ENCODE measurements around the gene SLC22A12. TPM values are rescaled to one million over a fixed set of nuclear protein-coding genes. Genes with fewer than 3 reads are reported as not detected.

The SLC22A12 gene
- polyA plus RNA-seq (2013) = not detected in 2 replicates

GRCh38 chr11:64590763-64591221 is at the start of gene SLC22A12:
SLC22A12 (plus strand) TSS chr11:64591220; CDS start chr11:64591557, 337 bp downstream.
- Histone ChIP-seq H4K12ac (ENCODE audit: low read depth, low read length) (no peak within 1 kb of the TSS), H2BK5ac (ENCODE audit: low read depth, low read length, poor library complexity) (no peak within 1 kb of the TSS), H2BK12ac (ENCODE audit: low read length) (no peak within 1 kb of the TSS), H2AK5ac (ENCODE audit: low read length) (no peak within 1 kb of the TSS), H3K4me2 (ENCODE audit: low read length) (no peak within 1 kb of the TSS), H3K9me3 (ENCODE audit: insufficient read depth, low read depth, low read length) (peaks cover 17% of the 10 kb centered on the region), H3K27ac (ENCODE audit: low read depth, low read length) (no peak within 1 kb of the TSS), H3K18ac (ENCODE audit: low read length) (no peak within 1 kb of the TSS), H2BK120ac (ENCODE audit: insufficient read depth, low read length, poor library complexity) (no peak within 1 kb of the TSS), H4K91ac (ENCODE audit: low read depth, low read length) (no peak within 1 kb of the TSS), H3K36me3 (ENCODE audit: control insufficient read depth in 1 of 2, insufficient read depth in 2 of 2, low read length in 2 of 2) (no peaks in the 10 kb centered on the region), H3K4ac (ENCODE audit: low read depth, low read length) (no peak within 1 kb of the TSS), H2AFZ (ENCODE audit: insufficient read depth, low read length, poor library complexity) (no peak within 1 kb of the TSS), H3K27me3 (ENCODE audit: insufficient read depth, low read length) (no peaks in the 10 kb centered on the region), H4K8ac (ENCODE audit: low read depth, low read length) (no peak within 1 kb of the TSS), H3K14ac (ENCODE audit: low read length) (no peak within 1 kb of the TSS), H3K79me2 (ENCODE audit: control insufficient read depth, insufficient read depth, low read length, poor library complexity) (no peaks in the 10 kb centered on the region), H3K79me1 (ENCODE audit: low read length) (no peaks in the 10 kb centered on the region), H3K9ac (ENCODE audit: low read length) (no peak within 1 kb of the TSS), H3K4me1 (ENCODE audit: control insufficient read depth in 1 of 2, insufficient read depth in 2 of 2, low read length in 2 of 2) (no peaks in the 10 kb centered on the region), H3K23ac (ENCODE audit: low read length) (no peak within 1 kb of the TSS), H3K4me3 (ENCODE audit: low read depth, low read length) (no peak within 1 kb of the TSS)
- no peak for DNase-seq
- no CpG with 5 or more reads among the region's 14 CpGs for WGBS (ENCODE audit: extremely low coverage, insufficient coverage, insufficient read length)

GRCh38 chr11:64542172-64543125 is 48.6 kb upstream of the SLC22A12 start:
- Histone ChIP-seq H2BK5ac (ENCODE audit: low read depth, low read length, poor library complexity) (no peak overlapping the region), H3K4me1 (ENCODE audit: control insufficient read depth in 1 of 2, insufficient read depth in 2 of 2, low read length in 2 of 2) (no peaks in the 10 kb centered on the region), H3K4me2 (ENCODE audit: low read length) (no peak overlapping the region), H3K27me3 (ENCODE audit: insufficient read depth, low read length) (no peaks in the 10 kb centered on the region), H3K9me3 (ENCODE audit: insufficient read depth, low read depth, low read length) (peaks cover 7% of the 10 kb centered on the region), H2AFZ (ENCODE audit: insufficient read depth, low read length, poor library complexity) (no peak overlapping the region), H3K36me3 (ENCODE audit: control insufficient read depth in 1 of 2, insufficient read depth in 2 of 2, low read length in 2 of 2) (no peaks in the 10 kb centered on the region), H3K23ac (ENCODE audit: low read length) (no peak overlapping the region), H3K4me3 (ENCODE audit: low read depth, low read length) (no peak overlapping the region), H3K14ac (ENCODE audit: low read length) (no peak overlapping the region), H3K79me1 (ENCODE audit: low read length) (peaks cover 12% of the 10 kb centered on the region), H2BK12ac (ENCODE audit: low read length) (no peak overlapping the region), H2AK5ac (ENCODE audit: low read length) (no peak overlapping the region), H4K12ac (ENCODE audit: low read depth, low read length) (no peak overlapping the region), H3K4ac (ENCODE audit: low read depth, low read length) (no peak overlapping the region), H2BK120ac (ENCODE audit: insufficient read depth, low read length, poor library complexity) (peak overlapping the region; percentile 41), H3K27ac (ENCODE audit: low read depth, low read length) (peak overlapping the region; percentile 43), H4K91ac (ENCODE audit: low read depth, low read length) (peak overlapping the region; percentile 63), H3K9ac (ENCODE audit: low read length) (no peak overlapping the region), H4K8ac (ENCODE audit: low read depth, low read length) (no peak overlapping the region), H3K18ac (ENCODE audit: low read length) (no peak overlapping the region), H3K79me2 (ENCODE audit: control insufficient read depth, insufficient read depth, low read length, poor library complexity) (no peaks in the 10 kb centered on the region)
- DNase-seq = peak; percentile 92 to 95
- no CpG with 5 or more reads among the region's 35 CpGs for WGBS (ENCODE audit: extremely low coverage, insufficient coverage, insufficient read length)

GRCh38 chr11:64543818-64544217 is 47.2 kb upstream of the SLC22A12 start:
- H2AK5ac ChIP-seq (ENCODE audit: low read length) = no peak overlapping the region
- no peak overlapping the region for H2BK12ac ChIP-seq (ENCODE audit: low read length)
- H3K27me3 ChIP-seq (ENCODE audit: insufficient read depth, low read length) = no peaks in the 10 kb centered on the region
- no peak overlapping the region for H4K12ac ChIP-seq (ENCODE audit: low read depth, low read length)
- no peak overlapping the region for H3K9ac ChIP-seq (ENCODE audit: low read length)
- no peaks in the 10 kb centered on the region for H3K36me3 ChIP-seq (ENCODE audit: control insufficient read depth in 1 of 2, insufficient read depth in 2 of 2, low read length in 2 of 2)
- H3K9me3 ChIP-seq (ENCODE audit: insufficient read depth, low read depth, low read length) = peaks cover 7% of the 10 kb centered on the region
- H2BK120ac ChIP-seq (ENCODE audit: insufficient read depth, low read length, poor library complexity) = no peak overlapping the region
- H3K4me3 ChIP-seq (ENCODE audit: low read depth, low read length) = no peak overlapping the region
- no peak overlapping the region for H3K4me2 ChIP-seq (ENCODE audit: low read length)
- H3K27ac ChIP-seq (ENCODE audit: low read depth, low read length) = no peak overlapping the region
- no peaks in the 10 kb centered on the region for H3K4me1 ChIP-seq (ENCODE audit: control insufficient read depth in 1 of 2, insufficient read depth in 2 of 2, low read length in 2 of 2)
- H2BK5ac ChIP-seq (ENCODE audit: low read depth, low read length, poor library complexity) = no peak overlapping the region
- H3K4ac ChIP-seq (ENCODE audit: low read depth, low read length) = no peak overlapping the region
- H3K23ac ChIP-seq (ENCODE audit: low read length) = no peak overlapping the region
- DNase-seq = no peak
- H3K14ac ChIP-seq (ENCODE audit: low read length) = no peak overlapping the region
- H3K79me1 ChIP-seq (ENCODE audit: low read length) = peaks cover 12% of the 10 kb centered on the region
- no peaks in the 10 kb centered on the region for H3K79me2 ChIP-seq (ENCODE audit: control insufficient read depth, insufficient read depth, low read length, poor library complexity)
- H3K18ac ChIP-seq (ENCODE audit: low read length) = no peak overlapping the region
- no peak overlapping the region for H2AFZ ChIP-seq (ENCODE audit: insufficient read depth, low read length, poor library complexity)
- H4K8ac ChIP-seq (ENCODE audit: low read depth, low read length) = no peak overlapping the region
- H4K91ac ChIP-seq (ENCODE audit: low read depth, low read length) = no peak overlapping the region

GRCh38 chr11:64544616-64545296 is 46.3 kb upstream of the SLC22A12 start:
- Histone ChIP-seq H3K27ac (ENCODE audit: low read depth, low read length) (no peak overlapping the region), H4K8ac (ENCODE audit: low read depth, low read length) (no peak overlapping the region), H3K9ac (ENCODE audit: low read length) (no peak overlapping the region), H3K9me3 (ENCODE audit: insufficient read depth, low read depth, low read length) (peaks cover 7% of the 10 kb centered on the region), H3K36me3 (ENCODE audit: control insufficient read depth in 1 of 2, insufficient read depth in 2 of 2, low read length in 2 of 2) (no peaks in the 10 kb centered on the region), H3K4me3 (ENCODE audit: low read depth, low read length) (no peak overlapping the region), H2BK5ac (ENCODE audit: low read depth, low read length, poor library complexity) (no peak overlapping the region), H3K23ac (ENCODE audit: low read length) (no peak overlapping the region), H3K4ac (ENCODE audit: low read depth, low read length) (no peak overlapping the region), H3K14ac (ENCODE audit: low read length) (no peak overlapping the region), H3K18ac (ENCODE audit: low read length) (no peak overlapping the region), H3K79me1 (ENCODE audit: low read length) (peaks cover 10% of the 10 kb centered on the region), H2BK120ac (ENCODE audit: insufficient read depth, low read length, poor library complexity) (no peak overlapping the region), H2BK12ac (ENCODE audit: low read length) (no peak overlapping the region), H2AFZ (ENCODE audit: insufficient read depth, low read length, poor library complexity) (no peak overlapping the region), H3K27me3 (ENCODE audit: insufficient read depth, low read length) (no peaks in the 10 kb centered on the region), H4K12ac (ENCODE audit: low read depth, low read length) (no peak overlapping the region), H2AK5ac (ENCODE audit: low read length) (no peak overlapping the region), H4K91ac (ENCODE audit: low read depth, low read length) (no peak overlapping the region), H3K79me2 (ENCODE audit: control insufficient read depth, insufficient read depth, low read length, poor library complexity) (no peaks in the 10 kb centered on the region), H3K4me2 (ENCODE audit: low read length) (no peak overlapping the region), H3K4me1 (ENCODE audit: control insufficient read depth in 1 of 2, insufficient read depth in 2 of 2, low read length in 2 of 2) (no peaks in the 10 kb centered on the region)
- WGBS (ENCODE audit: extremely low coverage, insufficient coverage, insufficient read length) = no CpG with 5 or more reads among the region's 2 CpGs
- peak; percentile 79 to 87 for DNase-seq
